AG04450 (cell line): ENCODE measurements around the gene LPAR3. TPM values are rescaled to one million over a fixed set of nuclear protein-coding genes. Genes with fewer than 3 reads are reported as not detected.
A peak's percentile ranks its signal among the peaks of the same experiment; 100 is the strongest.

Experiments used
- CTCF ChIA-PET: fragments of 300-600, 350-600 bp; formaldehyde crosslinking; extraction: SDS; loops from one replicate; lab custom pipeline; 2022; ENCODE audit warnings: antibody characterized with exemption, inconsistent platforms; lab: Charles Lee
- POLR2A ChIA-PET: fragments of 350-600 bp; formaldehyde crosslinking; extraction: SDS; loops from one replicate; lab custom pipeline; 2021; ENCODE audit warnings: antibody characterized with exemption, inconsistent platforms; lab: Yijun Ruan, JAX
- DNase-seq: peaks from one replicate; pipeline ENCODE4 v3.0.0-alpha.2; 2011; ENCODE audit warnings: low read depth, low spot score
- H3K27ac ChIP-seq: one replicate; pipeline ENCODE4 v1.5.1; 2012; ENCODE audit warnings: low read depth, low read length, control low read depth
- H3K27me3 ChIP-seq: one replicate; pipeline ENCODE4 v1.6.0; 2012; ENCODE audit warnings: low read length; ENCODE audit not compliant: control insufficient read depth, insufficient read depth
- H3K4me3 ChIP-seq: 2 replicates; pipeline ENCODE4 v1.5.1; 2011; ENCODE audit warnings: mild to moderate bottlenecking, low read depth, low read length, control low read depth
- H3K9me3 ChIP-seq: 2 replicates; pipeline ENCODE4 v1.5.1; 2012; ENCODE audit warnings: low read length; ENCODE audit not compliant: control insufficient read depth, insufficient read depth
- CTCF ChIP-seq: IDR thresholded peaks from 2 replicates; pipeline ENCODE4 v1.5.1; 2011; ENCODE audit warnings: low read depth, low read length, control low read depth, inconsistent platforms
- polyA plus RNA-seq: library from polyadenylated mRNA; depleted of rRNA; stranded (reverse); fragments of >200 nt; gene quantifications from 2 replicates; pipeline ENCODE4 v1.2.3, GENCODE V29; 2011

LPAR3 gene
- polyA plus RNA-seq, 1 experiment: 3.5 TPM

- peak; percentile 45 for DNase-seq
- ChIA-PET CTCF (no interaction called here), POLR2A (no interaction called here)
- H3K27ac ChIP-seq: peak overlapping the region; percentile 89
- TF ChIP-seq CTCF: no peak
- no peaks in the 10 kb centered on the region for H3K9me3 ChIP-seq
- H3K4me3 ChIP-seq: no peak overlapping the region
- H3K27me3 ChIP-seq: no peaks in the 10 kb centered on the region
Observed at GRCh38 chr1:84883286-84883685, 9.7 kb downstream of the LPAR3 start.

GRCh38 chr1:84877592-84877991, 15.4 kb downstream of the LPAR3 start:
- ChIA-PET CTCF (no interaction called here), POLR2A (interaction anchor here (0.6 kb wide), 1 partner anchor 466 kb away, joined by 14 read pairs; no protein-coding TSS in a partner anchor)

GRCh38 chr1:84876353-84876752, 16.7 kb downstream of the LPAR3 start:
- no peaks in the 10 kb centered on the region for H3K9me3 ChIP-seq
- ChIA-PET CTCF (interaction anchor here (0.6 kb wide), 1 partner anchor 69 kb away, joined by 4 read pairs; no protein-coding TSS in a partner anchor), POLR2A (no interaction called here)
- no peak for TF ChIP-seq CTCF
- H3K27ac ChIP-seq: no peak overlapping the region
- no peak overlapping the region for H3K4me3 ChIP-seq
- DNase-seq: no peak
- H3K27me3 ChIP-seq: no peaks in the 10 kb centered on the region

More at GRCh38 chr1:84877592-84877991, 15.4 kb downstream of the LPAR3 start:
- Histone ChIP-seq H3K9me3 (no peaks in the 10 kb centered on the region), H3K27me3 (no peaks in the 10 kb centered on the region), H3K4me3 (no peak overlapping the region), H3K27ac (no peak overlapping the region)
- TF ChIP-seq CTCF: no peak
- DNase-seq: peak; percentile 46

GRCh38 chr1:84873366-84873765, 19.6 kb downstream of the LPAR3 start:
- POLR2A ChIA-PET: no interaction called here

More at GRCh38 chr1:84873366-84873765, 19.6 kb downstream of the LPAR3 start:
- Histone ChIP-seq H3K4me3 (no peak overlapping the region), H3K27me3 (no peaks in the 10 kb centered on the region), H3K27ac (no peak overlapping the region), H3K9me3 (no peaks in the 10 kb centered on the region)
- DNase-seq: no peak
- CTCF ChIA-PET: interaction anchor here (0.6 kb wide), 1 partner anchor 386 kb away, joined by 3 read pairs; the partner anchor contains the start of gene C1orf52
- TF ChIP-seq CTCF: no peak
